PFSK-1 (cell line): ENCODE measurements around the gene RREB1.

Source experiments
- FOXP2 ChIP-seq: optimal IDR thresholded peaks from 2 replicates; pipeline ENCODE3; 2011; ENCODE audit warnings: borderline replicate concordance, control low read depth, inconsistent platforms; ENCODE audit not compliant: insufficient read depth; ENCODE audit errors: extremely low read length, extremely low read depth
- POLR2AphosphoS5 ChIP-seq: IDR thresholded peaks from 2 replicates; pipeline ENCODE4 v1.6.1; 2012; ENCODE audit warnings: low read depth, mild to moderate bottlenecking, control low read depth, low read length, moderate library complexity
- REST ChIP-seq, 2 experiments: IDR thresholded peaks; 2 replicates each; pipeline versions ENCODE4 v1.6.1 to v1.8.0; 2011 to 2012; ENCODE audit warnings: low read depth in 2 of 2, low read length in 2 of 2, control low read depth in 1 of 2, inconsistent platforms in 1 of 2, mild to moderate bottlenecking in 1 of 2, moderate library complexity in 1 of 2; ENCODE audit not compliant: insufficient read depth in 1 of 2
- SIN3A ChIP-seq: IDR thresholded peaks from 2 replicates; pipeline ENCODE4 v1.6.1; 2012; ENCODE audit warnings: mild to moderate bottlenecking, low read length, moderate library complexity, borderline replicate concordance; ENCODE audit not compliant: insufficient read depth
- TAF1 ChIP-seq: IDR thresholded peaks from 2 replicates; pipeline ENCODE4 v1.6.1; 2012; ENCODE audit warnings: low read length, control low read depth, borderline replicate concordance; ENCODE audit not compliant: insufficient read depth

The RREB1 gene

DNA sequence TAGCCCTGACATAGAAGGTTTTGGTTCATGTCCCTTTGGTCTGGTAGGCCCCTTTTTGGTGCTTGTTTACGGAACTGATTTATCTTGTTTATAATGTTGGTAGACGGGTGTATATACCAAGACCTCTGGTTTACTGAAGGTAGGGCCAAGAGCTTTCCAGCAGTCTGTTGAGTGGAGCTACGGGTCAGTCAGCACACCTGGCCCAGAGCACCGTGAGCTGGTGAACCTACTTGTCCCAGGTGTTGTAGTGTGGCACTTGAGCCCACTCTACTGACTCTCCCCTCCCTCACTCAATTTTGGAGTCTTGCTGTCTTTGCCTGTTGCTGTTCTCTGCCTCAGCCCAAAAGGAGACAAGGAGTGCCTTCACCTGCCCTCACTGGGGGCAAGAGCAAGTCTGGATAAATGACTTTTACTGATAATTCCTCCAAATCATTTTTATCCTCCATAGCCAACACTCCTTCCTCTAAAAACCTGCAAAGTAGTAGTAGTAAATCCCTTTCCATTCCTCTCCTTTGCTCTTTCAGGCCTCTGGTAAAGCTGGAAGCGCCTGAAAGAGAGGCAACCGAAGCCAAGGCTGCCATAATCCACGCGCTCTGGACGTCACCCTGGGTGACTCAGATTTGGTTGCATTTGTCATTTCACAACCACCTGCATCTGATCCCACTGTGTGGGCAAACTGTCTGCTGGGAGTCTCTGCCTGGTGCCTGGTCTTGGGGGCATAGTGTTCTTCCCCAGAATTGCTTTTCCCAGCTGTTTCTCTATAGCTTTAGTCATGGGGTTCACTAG, 22.2 kb downstream of the RREB1 start:
- TF ChIP-seq SIN3A (no peak), POLR2AphosphoS5 (no peak), REST (IDR thresholded peaks at IDR 0.05; ENCODE audit: insufficient read depth in 1 of 2, low read depth in 2 of 2, low read length in 2 of 2) (no peak), FOXP2 (no peak), TAF1 (no peak)

DNA sequence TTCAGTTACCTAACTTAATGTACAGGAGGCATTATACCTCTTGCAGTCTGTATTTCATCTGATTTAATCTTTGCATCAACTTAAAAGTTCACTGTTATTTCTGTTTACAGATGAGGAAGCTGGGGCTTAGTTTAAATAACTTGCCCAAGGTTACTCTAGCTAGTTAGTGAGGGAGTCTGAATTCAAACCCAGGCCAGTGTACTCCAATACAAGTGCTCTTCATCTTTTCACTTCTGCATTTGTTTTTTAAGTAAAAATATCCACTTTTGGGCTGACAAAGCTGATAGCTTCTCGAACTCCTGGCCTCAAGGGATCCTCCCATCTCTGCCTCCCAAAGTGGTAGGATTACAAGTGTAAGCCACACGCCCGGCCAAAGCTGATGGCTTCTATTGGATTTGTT, 23.6 kb downstream of the RREB1 start:
- TF ChIP-seq REST (IDR thresholded peaks at IDR 0.05; ENCODE audit: insufficient read depth in 1 of 2, low read depth in 2 of 2, low read length in 2 of 2) (no peak), FOXP2 (no peak), SIN3A (no peak), POLR2AphosphoS5 (no peak), TAF1 (no peak)

GRCh38 chr6:7132398-7133035, 24.8 kb downstream of the RREB1 start:
- TF ChIP-seq FOXP2, result no peak

GRCh38 chr6:7134999-7135745, 27.4 kb downstream of the RREB1 start:
- no peak for TF ChIP-seq FOXP2
- no peak for TF ChIP-seq TAF1
- no peak for TF ChIP-seq POLR2AphosphoS5
- no peak for TF ChIP-seq SIN3A
- TF ChIP-seq REST (IDR thresholded peaks at IDR 0.05; ENCODE audit: insufficient read depth in 1 of 2, low read depth in 2 of 2, low read length in 2 of 2), result no peak

DNA sequence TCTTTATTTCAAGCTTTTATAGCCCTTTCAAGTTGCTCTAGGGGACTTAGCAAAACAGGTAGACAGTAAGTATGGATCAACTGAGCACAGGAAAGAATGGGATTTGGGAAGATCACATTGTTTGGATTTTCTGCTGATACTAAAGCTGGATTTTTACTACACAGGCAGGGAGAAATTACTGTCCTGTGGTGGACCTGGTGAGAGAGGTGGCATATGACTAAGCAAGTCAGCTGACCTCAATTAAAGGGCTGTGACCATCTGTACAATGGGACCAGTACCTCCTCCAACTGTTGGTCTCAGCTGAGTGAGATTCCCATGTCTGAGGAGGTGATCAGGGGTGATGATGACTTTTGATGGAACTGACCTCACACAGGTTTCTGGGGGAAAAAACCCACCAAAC, 28.0 kb downstream of the RREB1 start:
- TF ChIP-seq REST (IDR thresholded peaks at IDR 0.05; ENCODE audit: insufficient read depth in 1 of 2, low read depth in 2 of 2, low read length in 2 of 2), result no peak
- TF ChIP-seq SIN3A, result no peak
- no peak for TF ChIP-seq FOXP2
- TF ChIP-seq TAF1, result no peak
- TF ChIP-seq POLR2AphosphoS5, result no peak
